HepG2 (cell line): ENCODE data around the gene PLPPR2. TPM values are rescaled to one million over a fixed set of nuclear protein-coding genes. Genes with fewer than 3 reads are reported as not detected.

ENCODE experiments used
- ARHGAP35 ChIP-seq: sonication (generic); formaldehyde crosslinking; IDR thresholded peaks from 2 replicates; pipeline ENCODE4 v1.9.0; 2022; ENCODE audit warnings: mild to moderate bottlenecking, inconsistent platforms, moderate library complexity, missing genetic modification reagents, borderline replicate concordance
- ARNT2 ChIP-seq: sonication (generic); formaldehyde crosslinking; IDR thresholded peaks from 2 replicates; pipeline ENCODE4 v1.8.0; 2022; ENCODE audit warnings: mild to moderate bottlenecking, low read depth, missing genetic modification reagents, moderate library complexity
- FOXK2 ChIP-seq: fragments of 450-650 bp; IDR thresholded peaks from 2 replicates; pipeline ENCODE4 v1.6.1; 2016
- GABPA ChIP-seq, 2 experiments: IDR thresholded peaks; 2 replicates each; pipeline ENCODE4 v1.6.1; 2011 to 2016; ENCODE audit warnings: low read depth in 2 of 2, low read length in 1 of 2, missing biosample characterization in 1 of 2, missing genetic modification characterization in 1 of 2
- GPN1 ChIP-seq: sonication (generic); formaldehyde crosslinking; IDR thresholded peaks from 2 replicates; pipeline ENCODE4 v1.5.1; 2020; ENCODE audit warnings: missing genetic modification reagents, borderline replicate concordance
- HCFC1 ChIP-seq: fragments of 150-350 bp; IDR thresholded peaks from 2 replicates; pipeline ENCODE4 v1.6.1; 2014; ENCODE audit warnings: low read depth, low read length
- HNF4A ChIP-seq: sonication (generic); formaldehyde crosslinking; IDR thresholded peaks from 2 replicates; pipeline ENCODE4 v1.4.0; 2020; ENCODE audit warnings: missing genetic modification reagents
- IKZF1 ChIP-seq: fragments of 450-650 bp; IDR thresholded peaks from 2 replicates; pipeline ENCODE4 v1.7.1; 2016
- KDM5B ChIP-seq: sonication (generic); formaldehyde crosslinking; IDR thresholded peaks from 2 replicates; pipeline ENCODE4 v1.4.0; 2020; ENCODE audit warnings: missing genetic modification reagents, mild to moderate bottlenecking, borderline replicate concordance
- NAIF1 ChIP-seq: sonication (generic); formaldehyde crosslinking; IDR thresholded peaks from 2 replicates; pipeline ENCODE4 v1.5.0; 2020; ENCODE audit warnings: mild to moderate bottlenecking, missing genetic modification reagents, borderline replicate concordance
- TEAD3 ChIP-seq: optimal IDR thresholded peaks from 2 replicates; pipeline ENCODE3; 2016; ENCODE audit warnings: borderline replicate concordance
- ZNF383 ChIP-seq: sonication (generic); formaldehyde crosslinking; IDR thresholded peaks from 2 replicates; pipeline ENCODE4 v1.4.0; 2020; ENCODE audit warnings: missing genetic modification reagents, mild to moderate bottlenecking, borderline replicate concordance
- ZNF446 ChIP-seq: sonication (generic); formaldehyde crosslinking; IDR thresholded peaks from 2 replicates; pipeline ENCODE4 v1.5.0; 2020; ENCODE audit warnings: mild to moderate bottlenecking, missing genetic modification reagents
- ZNF629 ChIP-seq: sonication (generic); formaldehyde crosslinking; conservative IDR thresholded peaks from 2 replicates; pipeline ENCODE4 v1.5.0; 2020; ENCODE audit warnings: missing genetic modification reagents
- ZZZ3 ChIP-seq: sonication (generic); formaldehyde crosslinking; IDR thresholded peaks from 2 replicates; pipeline ENCODE4 v1.4.0; 2020; ENCODE audit warnings: missing genetic modification reagents, mild to moderate bottlenecking, borderline replicate concordance
- polyA plus RNA-seq, 8 experiments: library from polyadenylated mRNA; depleted of rRNA in 3 of 8; stranded (reverse) in 7 of 8; unstranded in 1 of 8; fragments of >200 nt; fragmentation: Illumina TruSeq in 4 of 8; extraction: Trizol in 4 of 8; gene quantifications; 2 replicates each; pipeline versions ENCODE4 v1.2.1 to v1.2.3, GENCODE V29; 2011 to 2016; ENCODE audit warnings: low read depth in 4 of 8, missing spikeins in 1 of 8, mixed read lengths in 1 of 8; ENCODE audit not compliant: insufficient read depth in 1 of 8
- total RNA-seq, 5 experiments: library from RNA; depleted of rRNA; stranded (reverse); fragments of >200 nt; fragmentation: Illumina TruSeq; extraction: Trizol; gene quantifications; 2 replicates each; pipeline ENCODE4 v1.2.3, GENCODE V29; 2016; ENCODE audit warnings: low read depth in 1 of 5
- TF ChIP-seq, protein P1 (sequence below): sonication (generic); formaldehyde crosslinking; IDR thresholded peaks from 2 replicates; pipeline ENCODE4 v1.4.0; 2020; ENCODE audit warnings: mild to moderate bottlenecking, missing genetic modification reagents
- TF ChIP-seq, protein P2 (sequence below): sonication (generic); formaldehyde crosslinking; IDR thresholded peaks from 2 replicates; pipeline ENCODE4 v1.4.0; 2020; ENCODE audit warnings: missing genetic modification reagents
- TF ChIP-seq, protein P3 (sequence below): sonication (generic); formaldehyde crosslinking; IDR thresholded peaks from 2 replicates; pipeline ENCODE4 v1.8.1; 2023; ENCODE audit warnings: mild to moderate bottlenecking, inconsistent platforms, moderate library complexity, missing genetic modification reagents, borderline replicate concordance
- TF ChIP-seq, protein P4 (sequence below): sonication (generic); formaldehyde crosslinking; IDR thresholded peaks from 2 replicates; pipeline ENCODE4 v1.4.0; 2020; ENCODE audit warnings: missing genetic modification reagents

The PLPPR2 gene
- total and polyA plus RNA-seq, 2 of the 13 experiments (the other 11 are each of a cell fraction or from before 2014, with no cell fraction given), result 1.5 to 2.1 TPM

DNA sequence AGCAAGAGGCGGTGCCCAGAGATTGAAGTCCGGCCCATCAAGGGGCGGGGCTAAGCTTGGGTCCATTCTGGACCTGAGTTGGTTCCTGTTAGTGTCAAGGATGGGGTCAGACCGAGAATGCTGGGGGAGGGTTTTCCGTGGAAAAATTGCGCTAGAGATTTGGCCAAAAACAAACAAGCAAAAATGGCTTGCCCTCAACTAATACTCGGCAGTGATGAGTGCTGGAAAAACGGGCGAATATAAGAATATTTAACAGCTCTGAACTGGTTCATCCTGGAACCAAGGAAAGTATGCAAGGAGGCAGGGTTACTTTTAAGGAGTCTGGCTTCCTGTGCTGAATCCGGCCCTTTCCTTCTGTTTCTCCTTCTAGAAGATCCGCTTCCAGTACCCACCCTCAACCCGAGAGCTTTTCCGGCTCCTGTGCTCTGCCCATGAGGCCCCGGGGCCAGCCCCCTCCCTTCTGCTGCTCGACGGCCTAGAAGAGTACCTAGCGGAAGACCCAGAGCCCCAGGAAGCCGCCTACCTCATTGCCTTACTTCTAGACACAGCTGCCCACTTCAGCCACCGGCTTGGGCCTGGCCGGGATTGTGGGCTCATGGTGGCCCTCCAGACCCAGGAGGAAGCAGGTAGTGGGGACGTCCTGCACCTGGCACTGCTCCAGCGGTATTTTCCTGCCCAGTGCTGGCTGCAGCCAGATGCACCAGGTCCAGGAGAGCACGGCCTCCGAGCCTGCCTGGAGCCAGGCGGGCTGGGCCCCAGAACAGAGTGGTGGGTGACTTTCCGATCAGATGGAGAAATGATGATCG lies 20.1 kb downstream of the PLPPR2 start (continued):
- TF ChIP-seq GPN1 (CRISPR knock-in tag) (no peak), ZNF446 (CRISPR knock-in tag) (no peak), FOXK2 (no peak), ARNT2 (CRISPR knock-in tag) (no peak), ZZZ3 (CRISPR knock-in tag) (no peak; the same call in 1 of the 2 replicates), KDM5B (CRISPR knock-in tag) (0 out of 2 replicates have a peak, but pooled peaks have one; percentile 33), NAIF1 (CRISPR knock-in tag) (no peak; the same call in 1 of the 2 replicates), HNF4A (CRISPR knock-in tag) (no peak), IKZF1 (no peak), GABPA (IDR thresholded peaks at IDR 0.05; ENCODE audit: low read depth, low read length) (no peak), GABPA (CRISPR knock-in tag; IDR thresholded peaks at IDR 0.05; ENCODE audit: low read depth) (no peak), TEAD3 (CRISPR knock-in tag) (peak; percentile 19), ZNF629 (no peak), ARHGAP35 (CRISPR knock-in tag) (no peak), ZNF383 (CRISPR knock-in tag) (peak; percentile 75; the same call in 1 of the 2 replicates), HCFC1 (no peak)
- TF ChIP-seq, protein P1, sequence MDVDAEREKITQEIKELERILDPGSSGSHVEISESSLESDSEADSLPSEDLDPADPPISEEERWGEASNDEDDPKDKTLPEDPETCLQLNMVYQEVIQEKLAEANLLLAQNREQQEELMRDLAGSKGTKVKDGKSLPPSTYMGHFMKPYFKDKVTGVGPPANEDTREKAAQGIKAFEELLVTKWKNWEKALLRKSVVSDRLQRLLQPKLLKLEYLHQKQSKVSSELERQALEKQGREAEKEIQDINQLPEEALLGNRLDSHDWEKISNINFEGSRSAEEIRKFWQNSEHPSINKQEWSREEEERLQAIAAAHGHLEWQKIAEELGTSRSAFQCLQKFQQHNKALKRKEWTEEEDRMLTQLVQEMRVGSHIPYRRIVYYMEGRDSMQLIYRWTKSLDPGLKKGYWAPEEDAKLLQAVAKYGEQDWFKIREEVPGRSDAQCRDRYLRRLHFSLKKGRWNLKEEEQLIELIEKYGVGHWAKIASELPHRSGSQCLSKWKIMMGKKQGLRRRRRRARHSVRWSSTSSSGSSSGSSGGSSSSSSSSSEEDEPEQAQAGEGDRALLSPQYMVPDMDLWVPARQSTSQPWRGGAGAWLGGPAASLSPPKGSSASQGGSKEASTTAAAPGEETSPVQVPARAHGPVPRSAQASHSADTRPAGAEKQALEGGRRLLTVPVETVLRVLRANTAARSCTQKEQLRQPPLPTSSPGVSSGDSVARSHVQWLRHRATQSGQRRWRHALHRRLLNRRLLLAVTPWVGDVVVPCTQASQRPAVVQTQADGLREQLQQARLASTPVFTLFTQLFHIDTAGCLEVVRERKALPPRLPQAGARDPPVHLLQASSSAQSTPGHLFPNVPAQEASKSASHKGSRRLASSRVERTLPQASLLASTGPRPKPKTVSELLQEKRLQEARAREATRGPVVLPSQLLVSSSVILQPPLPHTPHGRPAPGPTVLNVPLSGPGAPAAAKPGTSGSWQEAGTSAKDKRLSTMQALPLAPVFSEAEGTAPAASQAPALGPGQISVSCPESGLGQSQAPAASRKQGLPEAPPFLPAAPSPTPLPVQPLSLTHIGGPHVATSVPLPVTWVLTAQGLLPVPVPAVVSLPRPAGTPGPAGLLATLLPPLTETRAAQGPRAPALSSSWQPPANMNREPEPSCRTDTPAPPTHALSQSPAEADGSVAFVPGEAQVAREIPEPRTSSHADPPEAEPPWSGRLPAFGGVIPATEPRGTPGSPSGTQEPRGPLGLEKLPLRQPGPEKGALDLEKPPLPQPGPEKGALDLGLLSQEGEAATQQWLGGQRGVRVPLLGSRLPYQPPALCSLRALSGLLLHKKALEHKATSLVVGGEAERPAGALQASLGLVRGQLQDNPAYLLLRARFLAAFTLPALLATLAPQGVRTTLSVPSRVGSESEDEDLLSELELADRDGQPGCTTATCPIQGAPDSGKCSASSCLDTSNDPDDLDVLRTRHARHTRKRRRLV, result no peak
- TF ChIP-seq, protein P2, sequence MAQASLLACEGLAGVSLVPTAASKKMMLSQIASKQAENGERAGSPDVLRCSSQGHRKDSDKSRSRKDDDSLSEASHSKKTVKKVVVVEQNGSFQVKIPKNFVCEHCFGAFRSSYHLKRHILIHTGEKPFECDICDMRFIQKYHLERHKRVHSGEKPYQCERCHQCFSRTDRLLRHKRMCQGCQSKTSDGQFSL (CRISPR knock-in tag), result no peak
- TF ChIP-seq, protein P3, sequence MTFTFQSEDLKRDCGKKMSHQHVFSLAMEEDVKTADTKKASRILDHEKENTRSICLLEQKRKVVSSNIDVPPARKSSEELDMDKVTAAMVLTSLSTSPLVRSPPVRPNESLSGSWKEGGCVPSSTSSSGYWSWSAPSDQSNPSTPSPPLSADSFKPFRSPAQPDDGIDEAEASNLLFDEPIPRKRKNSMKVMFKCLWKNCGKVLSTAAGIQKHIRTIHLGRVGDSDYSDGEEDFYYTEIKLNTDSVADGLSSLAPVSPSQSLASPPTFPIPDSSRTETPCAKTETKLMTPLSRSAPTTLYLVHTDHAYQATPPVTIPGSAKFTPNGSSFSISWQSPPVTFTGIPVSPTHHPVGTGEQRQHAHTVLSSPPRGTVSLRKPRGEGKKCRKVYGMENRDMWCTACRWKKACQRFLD (CRISPR knock-in tag), result no peak; the same call in 1 of the 2 replicates
- TF ChIP-seq, protein P4, sequence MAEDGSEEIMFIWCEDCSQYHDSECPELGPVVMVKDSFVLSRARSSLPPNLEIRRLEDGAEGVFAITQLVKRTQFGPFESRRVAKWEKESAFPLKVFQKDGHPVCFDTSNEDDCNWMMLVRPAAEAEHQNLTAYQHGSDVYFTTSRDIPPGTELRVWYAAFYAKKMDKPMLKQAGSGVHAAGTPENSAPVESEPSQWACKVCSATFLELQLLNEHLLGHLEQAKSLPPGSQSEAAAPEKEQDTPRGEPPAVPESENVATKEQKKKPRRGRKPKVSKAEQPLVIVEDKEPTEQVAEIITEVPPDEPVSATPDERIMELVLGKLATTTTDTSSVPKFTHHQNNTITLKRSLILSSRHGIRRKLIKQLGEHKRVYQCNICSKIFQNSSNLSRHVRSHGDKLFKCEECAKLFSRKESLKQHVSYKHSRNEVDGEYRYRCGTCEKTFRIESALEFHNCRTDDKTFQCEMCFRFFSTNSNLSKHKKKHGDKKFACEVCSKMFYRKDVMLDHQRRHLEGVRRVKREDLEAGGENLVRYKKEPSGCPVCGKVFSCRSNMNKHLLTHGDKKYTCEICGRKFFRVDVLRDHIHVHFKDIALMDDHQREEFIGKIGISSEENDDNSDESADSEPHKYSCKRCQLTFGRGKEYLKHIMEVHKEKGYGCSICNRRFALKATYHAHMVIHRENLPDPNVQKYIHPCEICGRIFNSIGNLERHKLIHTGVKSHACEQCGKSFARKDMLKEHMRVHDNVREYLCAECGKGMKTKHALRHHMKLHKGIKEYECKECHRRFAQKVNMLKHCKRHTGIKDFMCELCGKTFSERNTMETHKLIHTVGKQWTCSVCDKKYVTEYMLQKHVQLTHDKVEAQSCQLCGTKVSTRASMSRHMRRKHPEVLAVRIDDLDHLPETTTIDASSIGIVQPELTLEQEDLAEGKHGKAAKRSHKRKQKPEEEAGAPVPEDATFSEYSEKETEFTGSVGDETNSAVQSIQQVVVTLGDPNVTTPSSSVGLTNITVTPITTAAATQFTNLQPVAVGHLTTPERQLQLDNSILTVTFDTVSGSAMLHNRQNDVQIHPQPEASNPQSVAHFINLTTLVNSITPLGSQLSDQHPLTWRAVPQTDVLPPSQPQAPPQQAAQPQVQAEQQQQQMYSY, result no peak; the same call in 1 of the 2 replicates
